Amniotic stem cell (primary cell): ENCODE data around the gene GPR42.
A peak's percentile ranks its signal among the peaks of the same experiment; 100 is the strongest.
"Not testable (repeated sequence)": the region's sequence is repeated elsewhere in the genome, so short reads cannot be mapped to it uniquely, and the experiment has no call there.

Source experiments
- DNase-seq: peaks from one replicate; lab custom pipeline; 2025; lab: John Stamatoyannopoulos, UW

Gene GPR42

DNA sequence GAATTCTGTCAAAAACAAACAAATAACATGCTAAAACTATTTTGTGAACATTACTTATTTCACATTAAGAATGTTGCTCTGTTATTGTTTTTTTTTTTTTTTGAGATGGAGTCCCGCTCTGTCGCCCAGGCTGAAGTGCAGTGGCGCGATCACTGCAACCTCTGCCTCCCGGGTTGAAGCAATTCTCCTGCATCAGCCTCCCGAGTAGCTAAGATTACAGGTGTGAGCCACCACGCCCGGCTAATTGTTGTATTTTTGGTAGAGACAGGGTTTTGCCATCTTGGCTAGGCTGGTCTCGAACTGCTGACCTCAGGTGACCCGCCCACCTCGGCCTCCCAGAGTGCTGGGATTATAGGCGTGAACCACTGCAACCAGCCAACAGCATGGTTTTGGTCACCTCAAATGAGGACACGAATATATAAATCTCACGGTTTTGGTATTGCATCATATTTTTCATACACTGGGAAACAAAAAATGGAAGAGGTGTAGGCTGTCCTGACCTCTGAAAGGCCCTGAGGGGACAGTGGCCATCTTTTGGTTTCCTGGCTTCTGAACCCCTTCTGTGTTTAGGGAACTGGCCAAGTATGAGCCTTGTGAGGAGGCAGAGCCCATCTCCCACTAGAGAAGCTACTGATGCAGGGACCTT is 25.5 kb downstream of the GPR42 start:
- DNase-seq: no peak

DNA sequence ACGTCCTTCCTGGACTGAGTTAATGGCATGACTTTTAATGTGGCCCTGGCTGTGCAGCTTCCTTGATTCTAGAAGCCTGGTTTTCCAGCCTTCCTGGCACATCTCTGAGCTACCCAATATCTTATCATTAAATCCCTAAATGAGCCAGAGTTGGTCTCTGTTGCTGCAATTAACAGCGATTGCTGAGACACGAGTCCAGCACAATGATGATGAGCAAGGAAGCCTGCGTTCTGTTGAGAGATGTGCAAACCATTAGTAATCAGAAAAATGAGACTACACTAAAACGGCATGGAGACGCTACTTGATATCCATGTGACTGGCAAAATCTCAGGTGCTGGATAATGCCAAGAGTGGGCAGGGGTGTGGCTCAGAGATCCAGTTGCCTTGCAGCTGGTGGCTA is 26.2 kb downstream of the GPR42 start:
- DNase-seq: no peak

- DNase-seq: no peak
These were observed 27.7 kb downstream of the GPR42 start for GRCh38 chr19:35398570-35398969.

GRCh38 chr19:35399231-35399630 is 28.4 kb downstream of the GPR42 start:
- no peak for DNase-seq

GRCh38 chr19:35399948-35400772 is 29.3 kb downstream of the GPR42 start:
- no peak for DNase-seq

DNA sequence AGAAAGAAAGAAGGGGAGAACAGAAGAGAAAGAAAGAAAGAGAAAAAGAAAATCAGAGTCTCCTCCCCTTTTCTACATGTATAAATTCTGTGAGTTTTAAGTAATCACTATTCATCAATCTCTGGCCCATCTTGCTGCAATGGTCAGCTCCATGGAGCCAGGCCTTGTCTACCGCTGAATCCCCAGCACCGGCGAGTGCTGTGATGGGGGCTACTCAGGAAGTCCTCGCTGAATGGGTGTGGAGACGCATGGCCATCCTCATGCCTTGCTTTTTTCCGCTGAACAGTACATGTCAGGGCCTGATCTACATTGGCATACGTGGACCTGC is 29.9 kb downstream of the GPR42 start:
- DNase-seq: no peak

DNA sequence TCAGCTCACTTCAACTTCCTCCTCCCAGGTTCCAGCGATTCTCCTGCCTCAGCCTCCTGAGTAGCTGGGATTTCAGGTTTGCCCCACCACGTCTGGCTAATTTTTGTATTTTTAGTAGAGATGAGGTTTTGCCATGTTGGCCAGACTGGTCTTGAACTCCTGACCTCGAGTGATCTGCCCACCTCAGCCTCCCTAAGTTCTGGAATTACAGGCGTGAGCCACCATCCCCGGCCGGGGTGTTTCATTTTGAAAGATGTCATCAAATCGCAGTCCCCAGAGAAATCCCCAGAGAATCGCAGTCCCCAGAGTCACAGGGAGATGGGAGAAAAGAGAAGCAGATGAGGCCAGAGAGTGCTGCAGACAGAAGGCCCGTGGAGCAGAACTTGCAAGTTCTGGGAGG is 30.5 kb downstream of the GPR42 start:
- not testable (repeated sequence) for DNase-seq

- DNase-seq: no peak
These were observed 32.4 kb downstream of the GPR42 start for GRCh38 chr19:35403116-35403760.

DNA sequence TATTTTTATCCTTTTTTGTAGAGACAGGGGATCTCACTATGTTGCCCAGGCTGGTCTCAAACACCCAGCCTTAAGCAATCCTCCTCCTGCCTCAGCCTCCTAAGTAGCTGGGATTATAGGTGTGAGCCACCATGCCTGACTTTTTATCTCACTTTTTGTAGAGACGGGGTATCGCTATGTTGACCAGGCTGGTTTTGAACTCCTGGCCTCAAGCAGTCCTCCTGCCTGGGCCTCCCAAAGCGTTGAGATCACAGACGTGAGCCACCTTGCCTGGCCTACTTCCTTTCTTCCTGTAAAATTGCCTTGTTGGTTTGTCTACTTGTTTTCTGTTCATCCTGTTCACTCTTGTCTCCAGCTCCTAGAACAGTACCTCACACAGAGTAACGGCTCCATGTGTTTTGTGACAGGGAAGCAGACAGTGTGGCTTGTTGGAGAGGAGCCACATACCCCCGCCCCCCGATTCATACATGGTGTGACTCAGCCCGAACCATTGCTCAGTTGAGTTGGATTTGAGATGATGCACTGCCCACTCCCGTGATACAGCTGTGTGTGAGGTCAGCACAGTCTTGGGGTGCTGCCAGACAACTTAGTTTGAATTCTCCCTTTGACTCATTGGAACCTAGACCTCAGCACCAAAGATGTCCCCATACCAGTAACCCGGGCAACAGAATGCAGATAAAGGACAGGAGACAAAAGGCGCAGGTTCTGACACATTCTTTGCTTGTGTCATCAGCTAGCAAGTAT is 34.2 kb downstream of the GPR42 start:
- peak; percentile 31 for DNase-seq

DNA sequence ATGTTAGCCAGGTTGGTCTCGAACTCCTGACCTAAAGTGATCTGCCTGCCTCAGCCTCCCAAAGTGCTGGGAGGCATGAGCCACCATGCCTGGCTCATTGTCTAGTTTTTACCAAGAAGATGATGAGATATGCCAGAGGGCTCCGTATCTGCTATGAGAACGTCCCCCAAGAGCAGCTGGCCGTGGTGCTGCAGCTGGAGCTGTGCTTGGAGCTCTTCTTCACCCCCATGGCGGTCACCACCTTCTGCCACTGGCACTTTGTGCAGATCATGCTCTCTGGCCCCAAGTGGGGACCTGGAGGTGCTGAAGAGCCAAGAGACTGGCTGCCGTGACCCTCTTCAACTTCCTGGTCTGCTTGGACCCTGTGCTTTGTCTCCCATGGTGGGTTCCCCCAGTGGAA is 36.8 kb downstream of the GPR42 start:
- no peak for DNase-seq

- no peak for DNase-seq
These were observed 37.7 kb downstream of the GPR42 start for GRCh38 chr19:35408284-35409171.

DNA sequence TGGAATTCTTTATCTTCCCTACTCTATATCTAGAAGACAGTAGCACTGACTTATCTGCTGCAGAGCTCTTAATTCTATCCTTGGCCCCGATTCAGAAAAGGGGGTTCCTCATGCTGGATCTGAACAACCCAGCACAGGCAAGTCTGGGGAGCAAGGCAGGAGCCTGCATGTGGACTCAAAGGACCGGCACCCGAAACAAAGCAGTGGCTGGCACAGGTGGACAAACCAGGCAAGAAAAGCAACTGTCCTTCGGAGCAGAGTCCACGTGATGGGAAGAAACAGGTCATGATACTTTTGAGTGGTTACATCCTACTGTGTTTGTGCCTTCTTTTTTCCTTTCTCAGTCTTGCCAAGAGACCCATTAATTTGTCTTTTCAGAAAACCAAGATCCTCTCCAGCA is 38.3 kb downstream of the GPR42 start:
- no peak for DNase-seq

- DNase-seq: no peak
These were observed 39.6 kb downstream of the GPR42 start for GRCh38 chr19:35410487-35410886.

DNA sequence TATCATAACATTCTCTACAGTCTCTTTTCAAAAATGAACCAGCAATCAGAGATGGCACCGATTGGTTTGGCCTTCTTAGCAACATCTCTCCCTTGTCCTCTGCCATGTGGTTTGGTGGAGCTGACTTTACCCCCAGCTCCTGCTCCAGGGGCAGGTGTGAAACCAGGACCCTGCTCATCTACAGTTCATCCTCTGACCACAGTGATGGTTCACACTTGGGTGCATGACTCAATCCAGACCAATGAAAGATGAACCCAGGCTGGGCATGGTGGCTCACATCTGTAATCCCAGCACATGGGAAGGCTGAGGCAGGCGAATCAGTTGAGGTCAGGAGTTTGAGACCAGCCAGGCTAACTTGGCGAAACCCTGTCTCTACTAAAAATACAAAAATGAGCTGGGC is 43.6 kb downstream of the GPR42 start:
- no peak for DNase-seq

- no peak for DNase-seq
These were observed 45.5 kb downstream of the GPR42 start for GRCh38 chr19:35416331-35416730.

DNA sequence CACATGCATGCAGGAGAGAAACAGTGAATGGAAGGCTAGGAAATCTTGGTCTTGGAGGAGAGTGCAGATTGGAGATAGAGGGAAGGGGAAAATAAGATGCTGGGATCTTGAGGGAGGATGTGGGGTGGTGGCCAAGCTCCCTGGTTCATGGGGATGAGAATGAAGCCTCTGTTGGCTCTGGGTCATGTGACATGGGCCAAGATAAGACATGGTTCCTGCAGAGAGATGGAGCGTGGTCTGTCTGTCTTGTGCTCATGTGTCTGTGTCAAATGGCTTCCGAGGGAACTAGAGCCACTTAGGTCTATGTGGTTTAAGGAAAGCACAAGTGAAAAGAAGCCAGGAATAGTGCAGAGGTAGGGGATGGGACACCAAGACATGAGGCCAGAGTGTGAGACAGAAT is 46.4 kb downstream of the GPR42 start:
- DNase-seq: no peak

DNA sequence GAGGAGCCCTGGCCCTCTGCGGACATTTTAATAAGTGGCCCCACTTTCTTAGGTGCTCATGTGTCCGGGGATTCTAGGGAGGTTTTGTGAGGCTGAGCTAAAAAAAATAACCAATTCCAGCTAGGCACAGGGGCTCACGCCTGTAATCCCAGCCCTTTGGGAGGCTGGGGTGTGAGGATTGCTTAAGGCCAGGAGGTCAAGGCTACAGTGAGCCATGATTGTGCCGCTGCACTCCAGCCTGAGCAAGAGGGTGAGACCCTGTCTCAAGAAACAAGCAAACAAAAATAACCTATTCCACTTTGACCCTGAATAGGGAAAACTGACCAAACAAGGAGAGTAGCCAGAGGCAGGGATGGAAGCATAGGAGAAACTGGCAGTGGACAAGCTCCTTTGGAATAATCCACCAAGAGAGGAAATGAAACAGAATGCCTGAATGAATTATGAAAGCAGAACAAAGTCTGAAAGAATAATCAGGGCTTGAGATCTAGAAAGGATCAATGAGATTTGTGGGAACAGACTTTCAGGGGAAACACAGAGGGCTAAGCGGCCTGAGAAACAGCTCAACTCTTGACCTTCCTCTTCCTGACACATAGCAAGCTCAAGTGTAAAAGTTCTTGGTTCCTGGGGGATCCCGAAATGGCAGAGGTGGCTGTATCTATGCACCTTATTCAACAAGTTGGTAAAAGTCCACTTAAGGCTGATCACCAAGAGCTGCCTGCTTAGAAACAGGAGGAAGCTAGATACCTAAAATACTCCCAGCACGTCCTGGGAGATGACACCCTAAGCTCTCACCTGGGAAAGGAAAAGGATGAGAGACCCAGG is 47.1 kb downstream of the GPR42 start:
- no peak for DNase-seq

GRCh38 chr19:35419046-35419445 is 48.2 kb downstream of the GPR42 start:
- DNase-seq: no peak

DNA sequence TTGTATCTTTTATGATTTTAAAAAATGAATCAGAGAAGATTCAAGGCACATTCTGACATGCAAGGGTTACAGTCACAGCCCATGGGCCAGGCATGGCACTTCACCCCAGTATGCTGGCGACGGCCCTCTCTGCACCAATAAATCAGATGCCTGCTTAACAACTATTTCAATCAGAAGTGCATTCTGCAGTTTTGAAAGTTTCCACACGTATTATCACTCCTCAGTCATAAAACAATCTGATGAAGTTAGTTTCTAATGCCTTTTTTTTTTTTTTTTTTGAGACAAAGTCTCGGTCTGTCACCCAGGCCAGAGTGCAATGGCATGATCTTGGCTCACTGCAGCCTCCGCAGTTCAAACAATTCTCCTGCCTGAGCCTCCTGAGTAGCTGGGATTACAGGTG is 48.9 kb downstream of the GPR42 start:
- DNase-seq: no peak

DNA sequence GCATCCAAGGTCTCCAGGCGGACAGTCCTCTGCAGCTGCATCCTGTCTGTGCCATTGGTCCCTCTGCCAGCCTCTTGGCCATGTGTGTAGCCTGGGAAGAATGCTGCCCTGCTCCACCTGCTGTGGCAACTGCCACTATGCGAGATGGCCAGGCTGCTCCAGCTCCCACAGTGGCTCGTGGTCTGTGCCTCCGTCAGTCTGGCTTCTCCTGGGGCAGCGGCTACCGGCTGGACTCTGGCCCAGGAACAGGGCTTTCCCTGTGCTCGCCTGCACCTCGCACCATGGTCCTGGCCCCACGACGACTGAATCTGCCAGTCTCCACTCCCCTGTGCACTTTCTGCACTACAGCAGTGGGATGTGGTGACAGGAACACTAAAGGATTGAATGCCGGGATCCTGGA is 50.5 kb downstream of the GPR42 start:
- DNase-seq: no peak
